DMS53 treated with DMSO at 0.1 percent for 48 hours (cell line): ENCODE results near the gene LACC1.

ENCODE experiments used
- DNase-seq: peaks from one replicate; lab custom pipeline; 2025; ENCODE audit not compliant: unreplicated experiment; lab: John Stamatoyannopoulos, UW

Gene LACC1

GRCh38 chr13:43883631-43884030 lies 3.9 kb downstream of the LACC1 start:
- no peak for DNase-seq

- DNase-seq, result no peak
These were observed 4.5 kb downstream of the LACC1 start for GRCh38 chr13:43884222-43884621.

- DNase-seq, result no peak
These were observed 14.7 kb downstream of the LACC1 start for GRCh38 chr13:43894438-43894837.

GRCh38 chr13:43895940-43896339 lies 16.2 kb downstream of the LACC1 start:
- DNase-seq, result no peak

GRCh38 chr13:43905435-43906031 lies 25.8 kb downstream of the LACC1 start:
- peak; percentile 60 for DNase-seq

- peak; percentile 29 for DNase-seq
These were observed 28.7 kb downstream of the LACC1 start for GRCh38 chr13:43908156-43909126.

- DNase-seq, result no peak
These were observed 31.2 kb downstream of the LACC1 start for GRCh38 chr13:43910856-43911255.

GRCh38 chr13:43911278-43911677 lies 31.6 kb downstream of the LACC1 start:
- DNase-seq, result no peak

- DNase-seq, result no peak
These were observed 32.2 kb downstream of the LACC1 start for GRCh38 chr13:43911871-43912270.

GRCh38 chr13:43915451-43915850 lies 35.7 kb downstream of the LACC1 start:
- DNase-seq, result no peak

GRCh38 chr13:43916828-43917227 lies 37.1 kb downstream of the LACC1 start:
- no peak for DNase-seq

- DNase-seq, result no peak
These were observed 38.9 kb downstream of the LACC1 start for GRCh38 chr13:43918636-43919035.

- DNase-seq, result no peak
These were observed 41.4 kb downstream of the LACC1 start for GRCh38 chr13:43920965-43921674.

GRCh38 chr13:43924549-43925245 lies 45.0 kb downstream of the LACC1 start:
- no peak for DNase-seq

GRCh38 chr13:43929947-43930346 lies 50.2 kb downstream of the LACC1 start:
- DNase-seq, result no peak

- DNase-seq, result no peak
These were observed 53.7 kb downstream of the LACC1 start for GRCh38 chr13:43933378-43933777.

- DNase-seq, result no peak
These were observed 54.6 kb downstream of the LACC1 start for GRCh38 chr13:43934273-43934672.

GRCh38 chr13:43935878-43936277 lies 56.2 kb downstream of the LACC1 start:
- DNase-seq, result no peak

GRCh38 chr13:43936647-43937046 lies 56.9 kb downstream of the LACC1 start:
- DNase-seq, result no peak

GRCh38 chr13:43937839-43938238 lies 58.1 kb downstream of the LACC1 start:
- no peak for DNase-seq

GRCh38 chr13:43938449-43938848 lies 58.7 kb downstream of the LACC1 start:
- no peak for DNase-seq
